COLO668 (cell line): ENCODE data around the gene PHETA1.
"Not testable (repeated sequence)": the region's sequence is repeated elsewhere in the genome, so short reads cannot be mapped to it uniquely, and the experiment has no call there.

Source experiments
- DNase-seq: peaks from one replicate; lab custom pipeline; 2025; ENCODE audit not compliant: unreplicated experiment; lab: John Stamatoyannopoulos, UW

Gene PHETA1

GRCh38 chr12:111351026-111351425 lies 17.9 kb downstream of the PHETA1 start:
- DNase-seq: no peak

- DNase-seq: no peak
These were observed 19.0 kb downstream of the PHETA1 start for GRCh38 chr12:111349748-111350520.

GRCh38 chr12:111349101-111349747 lies 19.7 kb downstream of the PHETA1 start:
- DNase-seq: no peak

GRCh38 chr12:111347891-111348644 lies 20.8 kb downstream of the PHETA1 start:
- DNase-seq: no peak

- no peak for DNase-seq
These were observed 24.5 kb downstream of the PHETA1 start for GRCh38 chr12:111344254-111344875.

GRCh38 chr12:111343181-111343580 lies 25.7 kb downstream of the PHETA1 start:
- no peak for DNase-seq

DNA sequence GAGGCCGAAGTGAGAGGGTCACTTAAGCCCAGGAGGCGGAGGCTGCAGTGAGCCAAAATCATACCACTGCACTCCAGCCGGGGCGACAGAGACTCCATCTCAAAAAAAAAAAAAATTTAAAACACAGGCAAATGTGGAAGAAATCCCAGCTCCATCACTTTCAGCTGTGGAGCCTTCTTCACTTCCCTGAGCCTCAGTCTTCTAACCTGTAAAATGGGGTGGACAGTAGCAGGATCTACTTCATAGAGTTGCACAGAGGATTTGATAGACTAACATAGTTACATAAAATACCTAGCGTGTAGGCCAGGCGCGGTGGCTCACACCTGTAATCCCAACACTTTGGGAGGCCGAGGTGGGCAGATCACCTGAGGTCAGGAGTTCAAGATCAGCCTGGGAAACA lies 26.5 kb downstream of the PHETA1 start:
- no peak for DNase-seq

- DNase-seq: no peak
These were observed 27.3 kb downstream of the PHETA1 start for GRCh38 chr12:111341426-111342065.

DNA sequence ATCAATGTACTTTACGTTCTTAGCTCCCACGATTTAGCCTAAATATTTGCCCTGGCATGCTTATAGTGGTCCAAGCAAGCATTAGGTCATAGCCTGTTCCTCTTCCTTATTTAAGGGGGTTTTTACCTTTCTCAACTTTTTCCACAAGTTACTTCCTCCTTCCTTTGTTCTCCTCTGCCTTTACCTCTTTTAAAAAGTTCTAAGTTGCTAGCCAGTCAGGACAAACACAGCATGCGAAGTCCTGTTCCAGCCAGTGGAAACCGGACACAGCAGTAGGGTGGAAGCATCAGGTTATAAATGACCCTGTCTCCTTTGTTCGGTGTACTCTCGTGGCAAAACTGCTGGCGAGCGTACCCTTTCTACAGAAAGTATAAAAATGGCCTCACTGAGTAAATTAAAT lies 28.2 kb downstream of the PHETA1 start:
- not testable (repeated sequence) for DNase-seq

- DNase-seq: no peak
These were observed 28.7 kb downstream of the PHETA1 start for GRCh38 chr12:111340231-111340630.

GRCh38 chr12:111339321-111339938 lies 29.5 kb downstream of the PHETA1 start:
- no peak for DNase-seq

DNA sequence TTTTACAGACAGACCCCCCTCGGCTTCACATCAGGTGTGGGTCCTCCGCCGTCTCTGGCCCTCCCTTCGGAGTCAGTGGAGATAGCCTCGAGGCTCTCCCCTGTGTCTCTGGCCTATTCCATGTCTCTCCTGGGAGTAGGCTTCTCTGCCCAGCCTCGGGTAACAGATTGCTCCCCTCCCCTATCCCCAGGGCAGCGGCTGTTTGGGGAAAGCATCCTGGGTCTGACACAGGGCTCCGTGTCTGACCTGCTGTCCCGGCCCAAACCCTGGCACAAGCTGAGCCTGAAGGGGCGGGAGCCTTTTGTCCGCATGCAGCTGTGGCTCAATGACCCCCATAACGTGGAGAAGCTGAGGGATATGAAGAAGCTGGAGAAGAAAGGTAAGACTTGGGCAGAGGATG lies 30.8 kb downstream of the PHETA1 start:
- DNase-seq: no peak

DNA sequence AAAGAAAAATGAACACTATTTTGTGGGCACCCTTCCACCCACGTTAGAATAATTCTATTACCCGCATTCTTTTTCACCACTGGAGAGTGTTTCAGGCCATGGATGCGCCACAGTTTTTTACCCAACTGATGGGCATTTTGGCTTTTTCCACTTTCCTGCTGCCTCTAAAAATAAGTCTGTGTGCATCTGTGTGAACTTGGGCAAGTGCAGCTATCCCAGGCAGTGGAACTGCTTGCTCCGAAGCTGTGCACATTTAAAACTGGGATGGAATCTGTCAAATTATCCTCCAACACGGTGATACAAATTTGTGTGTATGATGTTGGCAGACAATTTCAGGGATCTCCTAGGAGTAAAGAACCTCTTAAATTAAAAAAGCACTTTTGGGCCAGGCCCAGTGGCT lies 31.5 kb downstream of the PHETA1 start:
- DNase-seq: no peak

DNA sequence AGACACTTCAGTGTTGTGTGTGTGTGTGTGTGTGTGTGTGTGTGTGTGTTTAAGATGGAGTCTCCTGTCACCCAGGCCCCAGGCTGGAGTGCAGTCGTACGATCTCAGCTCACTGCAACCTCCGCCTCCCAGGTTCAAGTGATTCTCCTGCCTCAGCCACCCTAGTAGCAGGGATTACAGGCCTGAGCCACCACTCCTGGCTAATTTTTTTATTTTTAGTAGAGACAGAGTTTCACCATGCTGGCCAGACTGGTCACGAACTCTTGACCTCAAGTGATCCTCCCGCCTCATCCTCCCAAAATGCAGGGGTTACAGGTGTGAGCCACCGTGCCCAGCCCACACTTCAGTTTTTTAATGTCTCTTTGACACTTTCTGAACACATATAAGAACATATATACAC lies 32.5 kb downstream of the PHETA1 start:
- not testable (repeated sequence) for DNase-seq

DNA sequence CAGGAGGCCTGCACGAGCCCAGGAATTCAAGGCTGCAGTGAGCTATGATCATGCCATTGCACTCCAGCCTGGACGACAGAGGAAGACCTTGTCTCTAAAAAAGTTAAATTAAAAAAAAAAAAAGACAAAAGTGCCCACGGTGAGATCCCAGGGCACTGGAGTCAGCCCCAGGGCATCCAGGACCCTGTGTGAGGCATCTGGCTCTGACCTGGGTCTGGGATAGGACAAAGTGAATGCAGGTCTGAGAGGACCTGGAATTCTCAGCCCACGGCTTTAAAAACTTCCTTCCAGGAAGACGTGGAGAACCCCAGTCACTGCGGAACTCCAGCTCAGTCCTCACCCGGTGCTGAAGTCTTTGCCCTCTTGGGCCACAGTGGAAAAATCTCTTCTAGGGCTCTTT lies 33.1 kb downstream of the PHETA1 start:
- no peak for DNase-seq

- not testable (repeated sequence) for DNase-seq
These were observed 33.6 kb downstream of the PHETA1 start for GRCh38 chr12:111335301-111335700.

GRCh38 chr12:111334393-111334915 lies 34.4 kb downstream of the PHETA1 start:
- no peak for DNase-seq

DNA sequence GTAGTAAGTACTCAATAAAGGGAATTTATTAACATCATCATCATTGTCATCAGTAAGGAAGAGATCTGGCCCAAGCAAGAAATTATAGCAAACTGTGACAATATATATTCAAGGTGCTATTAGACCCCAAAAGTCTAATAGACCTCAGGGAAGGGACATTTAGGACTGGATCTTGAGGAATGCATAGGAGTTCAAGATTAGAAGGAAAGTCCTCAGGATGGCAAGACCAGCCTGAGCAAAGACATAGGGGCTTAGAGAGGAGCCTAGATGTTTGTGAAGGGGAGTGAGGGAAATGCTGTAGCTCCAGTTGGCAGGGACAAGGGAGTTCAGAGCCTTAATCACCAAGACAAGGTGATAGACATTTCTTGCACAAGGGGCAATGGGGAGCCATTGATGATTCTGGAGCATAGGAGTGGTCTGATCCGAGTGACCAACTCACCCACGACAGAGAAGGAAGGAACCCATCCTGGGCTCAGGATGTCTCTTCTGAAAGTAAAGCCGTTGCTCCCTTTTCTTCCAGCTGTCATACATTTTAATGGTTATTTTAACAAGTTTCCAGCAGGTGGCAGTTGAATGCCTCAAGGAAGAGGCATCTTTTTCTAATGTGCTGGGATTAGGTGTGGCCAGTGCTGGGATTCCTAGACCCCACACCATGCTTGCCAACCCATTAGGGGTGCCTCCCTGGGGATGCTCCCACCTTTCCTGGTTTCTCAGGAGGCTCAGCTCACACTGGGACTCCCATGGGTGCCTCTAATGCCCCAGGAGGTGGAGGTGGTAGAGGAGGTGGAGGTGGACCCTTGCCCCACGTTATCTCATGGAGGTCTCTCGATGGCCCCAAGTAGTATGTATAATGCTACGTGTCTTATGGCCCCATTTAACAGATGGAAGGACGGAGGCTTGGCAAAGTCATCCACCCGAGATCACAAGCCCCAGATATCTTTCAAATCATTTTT lies 37.8 kb downstream of the PHETA1 start:
- DNase-seq: no peak

GRCh38 chr12:111328138-111328537 lies 40.8 kb downstream of the PHETA1 start:
- no peak for DNase-seq
